Non-pigmented ciliary epithelial cell (primary cell): Measurements from ENCODE around the gene AP5Z1.
A peak's percentile ranks its signal among the peaks of the same experiment; 100 is the strongest.

Experiments
- DNase-seq: peaks from one replicate; pipeline ENCODE4 v3.0.0-alpha.2; 2010; ENCODE audit warnings: low read depth

Gene AP5Z1, protein sequence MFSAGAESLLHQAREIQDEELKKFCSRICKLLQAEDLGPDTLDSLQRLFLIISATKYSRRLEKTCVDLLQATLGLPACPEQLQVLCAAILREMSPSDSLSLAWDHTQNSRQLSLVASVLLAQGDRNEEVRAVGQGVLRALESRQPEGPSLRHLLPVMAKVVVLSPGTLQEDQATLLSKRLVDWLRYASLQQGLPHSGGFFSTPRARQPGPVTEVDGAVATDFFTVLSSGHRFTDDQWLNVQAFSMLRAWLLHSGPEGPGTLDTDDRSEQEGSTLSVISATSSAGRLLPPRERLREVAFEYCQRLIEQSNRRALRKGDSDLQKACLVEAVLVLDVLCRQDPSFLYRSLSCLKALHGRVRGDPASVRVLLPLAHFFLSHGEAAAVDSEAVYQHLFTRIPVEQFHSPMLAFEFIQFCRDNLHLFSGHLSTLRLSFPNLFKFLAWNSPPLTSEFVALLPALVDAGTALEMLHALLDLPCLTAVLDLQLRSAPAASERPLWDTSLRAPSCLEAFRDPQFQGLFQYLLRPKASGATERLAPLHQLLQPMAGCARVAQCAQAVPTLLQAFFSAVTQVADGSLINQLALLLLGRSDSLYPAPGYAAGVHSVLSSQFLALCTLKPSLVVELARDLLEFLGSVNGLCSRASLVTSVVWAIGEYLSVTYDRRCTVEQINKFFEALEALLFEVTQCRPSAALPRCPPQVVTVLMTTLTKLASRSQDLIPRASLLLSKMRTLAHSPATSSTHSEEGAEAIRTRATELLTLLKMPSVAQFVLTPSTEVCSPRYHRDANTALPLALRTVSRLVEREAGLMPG

DNA sequence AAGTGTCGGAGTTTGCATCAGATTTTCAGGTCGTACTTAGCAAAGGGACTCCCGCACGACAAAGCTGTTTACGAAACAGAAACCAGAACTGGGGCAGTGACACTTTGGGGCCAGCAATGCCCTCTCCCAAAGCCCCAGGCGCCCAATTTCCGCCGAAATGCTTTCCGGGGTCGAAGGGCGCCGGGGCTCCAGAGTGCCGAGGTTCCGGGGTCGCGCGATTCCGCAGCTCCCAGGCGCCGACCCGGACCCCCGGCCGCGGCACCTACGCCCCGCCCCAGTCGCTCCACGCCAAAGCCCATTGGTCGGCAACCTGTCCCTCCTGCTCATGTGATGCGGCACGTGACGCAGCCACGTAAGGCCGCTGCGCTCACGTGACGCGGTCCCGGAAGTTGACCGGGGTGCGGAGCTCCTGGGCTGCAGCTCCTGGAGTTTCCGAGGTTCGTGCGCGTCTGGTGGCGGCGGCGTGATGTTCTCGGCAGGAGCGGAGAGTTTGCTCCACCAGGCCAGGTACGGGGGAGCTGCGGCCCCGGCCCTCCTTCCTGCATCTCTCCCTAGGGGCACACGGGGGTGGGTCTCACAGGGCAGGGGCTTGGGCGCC is at the start of gene AP5Z1:
Gene AP5Z1, plus strand, starts transcription at position 374 of the 598 bp plus-strand sequence. Its CDS starts 93 bp downstream, at position 467.
- peak; percentile 80 for DNase-seq

DNA sequence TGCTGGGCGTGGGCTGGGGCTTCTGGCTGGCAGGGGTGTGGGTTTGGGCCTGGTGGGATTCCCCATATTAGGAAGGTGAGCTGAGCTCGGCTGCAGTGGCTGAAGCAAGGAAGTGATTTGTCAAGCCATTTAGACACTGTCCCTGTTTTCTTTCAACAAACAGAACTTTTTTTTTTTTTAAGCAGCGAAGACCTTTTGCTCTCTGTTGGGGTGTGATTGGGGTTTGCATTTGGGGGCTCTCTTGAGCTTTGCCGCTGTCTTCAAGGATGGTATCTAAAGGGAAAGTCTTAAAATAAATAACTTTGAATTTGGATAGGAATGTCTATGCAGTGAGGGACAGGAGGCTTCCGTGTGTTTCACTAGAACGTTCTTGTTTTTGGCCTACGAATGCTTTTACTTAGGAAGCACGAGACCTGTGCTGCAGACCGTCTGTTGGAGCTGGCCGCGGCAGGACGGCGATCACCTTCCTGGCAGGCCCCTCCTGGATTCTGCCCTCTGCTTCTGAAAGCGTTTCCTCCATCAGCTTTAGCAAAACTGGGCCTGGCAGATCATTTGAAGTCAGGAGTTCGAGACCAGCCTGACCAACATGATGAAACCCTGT is 49.5 kb upstream of the AP5Z1 start:
- no peak for DNase-seq

DNA sequence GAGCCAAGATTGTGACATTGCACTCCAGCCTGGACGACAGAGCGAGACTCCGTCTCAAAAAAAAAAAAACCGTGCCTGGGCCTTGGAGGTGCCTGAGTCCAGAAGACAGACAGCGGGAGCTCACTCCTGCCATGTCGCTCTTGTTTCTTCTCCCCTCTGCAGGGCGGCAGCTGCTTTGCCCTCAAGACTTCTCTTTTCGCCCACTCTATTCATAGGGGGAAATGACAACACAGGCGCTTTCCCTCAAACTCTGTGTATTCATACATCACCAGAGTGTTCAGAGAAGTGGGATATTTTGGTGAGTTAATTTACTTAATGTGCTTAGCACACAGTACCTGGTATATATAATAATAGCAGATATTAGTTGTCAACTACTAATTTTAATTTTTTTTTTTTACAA is 48.9 kb upstream of the AP5Z1 start:
- DNase-seq, result no peak

DNA sequence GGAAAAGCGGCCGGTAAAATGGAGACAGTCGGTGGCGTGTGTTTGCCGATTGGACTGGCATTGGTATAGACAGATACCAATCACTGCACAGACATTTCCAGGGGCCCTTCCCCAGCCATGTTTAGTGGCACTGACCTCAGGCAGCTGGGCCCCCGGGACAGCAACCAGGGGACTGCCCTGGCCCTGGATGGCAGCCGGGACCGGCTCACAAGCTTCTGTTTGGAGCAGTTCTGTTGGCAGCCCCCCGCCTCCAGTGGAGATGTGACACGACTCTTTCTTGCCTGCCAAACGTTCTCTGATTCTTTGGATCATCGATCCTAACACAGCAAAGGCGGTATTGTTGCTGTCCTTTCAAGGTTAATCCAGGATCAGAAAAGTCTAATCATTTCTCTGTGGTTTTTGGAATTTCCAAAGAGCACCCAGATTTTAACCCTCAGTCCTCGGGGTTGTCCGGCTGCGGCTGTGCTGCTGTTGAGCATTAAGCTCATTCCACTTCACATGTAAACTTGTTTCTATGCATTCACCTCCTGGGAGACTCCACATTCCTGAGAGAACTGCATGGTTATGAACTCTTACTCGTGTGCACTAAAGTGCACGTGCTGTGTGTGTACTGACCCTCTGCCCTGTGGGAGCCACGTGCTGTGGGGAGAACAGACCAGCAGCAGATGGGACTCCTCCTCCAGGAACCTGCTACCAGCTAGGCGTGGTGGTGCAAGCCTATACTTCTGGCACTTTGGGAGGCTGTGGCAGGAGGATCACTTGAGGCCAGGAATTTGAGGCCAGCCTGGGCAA is 47.3 kb upstream of the AP5Z1 start:
- DNase-seq, result no peak

DNA sequence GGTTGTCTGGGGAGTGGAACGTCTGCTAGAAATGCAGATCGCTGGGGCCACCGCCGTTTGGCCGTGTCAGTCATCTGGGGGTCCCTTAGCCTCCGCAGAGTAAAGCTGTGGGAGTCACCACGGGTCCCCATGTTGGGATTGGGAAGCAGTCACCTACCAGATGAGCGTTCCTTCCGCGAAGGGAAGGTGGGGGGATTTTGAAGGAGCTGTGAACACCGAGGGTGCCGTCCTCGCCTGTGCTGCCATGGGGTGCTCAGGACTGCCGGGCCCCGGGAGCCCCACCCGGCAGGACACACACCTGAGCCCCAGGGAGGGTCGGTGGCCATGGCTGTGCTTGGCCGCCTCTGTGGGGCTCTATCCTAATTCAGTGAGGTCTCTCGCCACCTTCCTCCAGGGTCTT is 46.2 kb upstream of the AP5Z1 start:
- DNase-seq, result no peak

DNA sequence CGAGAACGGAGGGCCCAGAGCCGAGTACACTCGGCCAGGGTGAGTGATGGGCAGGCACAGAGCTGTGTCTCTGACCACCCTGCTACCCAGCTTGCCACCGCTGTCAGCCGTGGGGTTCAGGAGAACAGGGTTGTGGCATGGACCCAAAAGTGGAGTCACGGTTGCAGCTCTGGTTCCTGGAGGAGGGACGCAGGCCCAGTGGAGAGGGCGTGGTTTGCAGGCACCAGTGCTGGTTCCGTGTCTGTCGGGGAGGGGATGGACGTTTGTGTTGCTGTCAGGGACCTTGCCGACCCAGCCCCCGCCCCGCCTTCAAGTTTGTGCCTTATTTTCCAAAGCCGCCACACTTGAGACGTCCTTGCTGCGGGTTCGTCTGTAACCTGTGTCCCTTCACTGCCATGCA is 45.1 kb upstream of the AP5Z1 start:
- DNase-seq, result no peak

DNA sequence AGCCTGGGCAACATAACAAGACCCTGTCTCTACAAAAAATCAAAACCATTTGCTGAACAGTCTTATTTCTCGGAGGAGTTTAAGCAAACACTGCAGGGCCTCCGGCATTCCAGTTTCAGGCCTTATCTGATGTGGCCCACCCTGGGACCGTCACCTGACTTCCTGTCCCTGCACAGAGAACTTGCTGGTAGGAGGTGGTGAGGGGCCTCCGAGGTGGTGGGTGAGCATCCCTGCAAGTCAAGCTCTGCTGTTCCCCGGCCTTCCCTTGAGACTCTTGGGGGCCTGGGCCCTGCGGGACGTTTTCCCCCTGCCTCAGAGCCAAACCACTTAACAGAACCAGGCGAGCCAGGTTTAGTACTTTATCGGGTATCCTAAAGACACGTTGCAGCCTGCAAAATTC is 44.5 kb upstream of the AP5Z1 start:
- DNase-seq, result no peak

DNA sequence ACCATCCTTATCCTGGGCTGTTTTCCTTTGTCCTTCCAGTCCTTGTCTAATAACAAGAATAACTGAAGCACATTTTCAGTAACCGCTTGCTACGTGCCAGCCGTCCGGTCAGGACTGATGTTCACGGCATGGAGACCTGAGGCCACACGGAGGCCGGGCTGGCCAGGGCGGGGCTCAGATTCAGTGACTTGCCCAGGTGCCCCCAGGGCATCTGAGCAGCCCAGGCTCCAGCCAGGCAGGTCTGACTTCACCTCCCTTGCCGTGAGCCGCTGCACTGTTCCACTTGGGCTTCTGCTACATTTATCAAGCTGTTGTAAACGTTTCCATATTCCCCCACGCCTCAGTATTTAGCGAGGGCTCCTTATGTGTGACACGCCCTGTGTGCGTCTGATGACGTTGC is 43.6 kb upstream of the AP5Z1 start:
- DNase-seq, result no peak

DNA sequence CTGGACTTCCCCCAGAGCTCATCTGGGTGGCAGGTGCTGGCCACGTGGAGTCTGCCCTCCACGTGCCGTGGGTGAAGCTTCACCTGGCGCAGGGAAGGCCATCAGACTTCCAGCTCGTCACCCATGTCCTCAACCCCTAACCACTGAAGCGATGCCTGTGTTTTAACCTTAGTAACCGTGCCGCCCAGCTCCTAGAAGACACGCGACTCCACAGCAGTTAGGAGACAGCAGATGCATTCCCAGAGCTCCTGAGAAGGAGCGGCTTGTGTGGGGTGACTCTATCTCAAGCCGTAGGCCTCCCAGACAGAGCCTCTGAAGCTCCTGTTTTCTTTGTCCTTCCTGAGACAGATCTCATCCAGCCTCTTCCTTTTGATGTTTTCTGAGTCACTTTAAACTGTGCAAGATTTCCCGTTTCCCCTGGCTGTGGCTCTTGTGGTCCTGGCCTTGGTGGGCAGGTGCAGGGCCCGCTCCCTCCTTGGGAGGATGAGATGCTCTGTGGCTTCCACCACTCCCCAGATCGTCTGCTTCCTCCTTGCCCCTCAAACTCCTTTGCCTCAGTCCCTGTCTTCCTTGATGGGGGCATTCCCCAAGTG is 41.4 kb upstream of the AP5Z1 start:
- no peak for DNase-seq

DNA sequence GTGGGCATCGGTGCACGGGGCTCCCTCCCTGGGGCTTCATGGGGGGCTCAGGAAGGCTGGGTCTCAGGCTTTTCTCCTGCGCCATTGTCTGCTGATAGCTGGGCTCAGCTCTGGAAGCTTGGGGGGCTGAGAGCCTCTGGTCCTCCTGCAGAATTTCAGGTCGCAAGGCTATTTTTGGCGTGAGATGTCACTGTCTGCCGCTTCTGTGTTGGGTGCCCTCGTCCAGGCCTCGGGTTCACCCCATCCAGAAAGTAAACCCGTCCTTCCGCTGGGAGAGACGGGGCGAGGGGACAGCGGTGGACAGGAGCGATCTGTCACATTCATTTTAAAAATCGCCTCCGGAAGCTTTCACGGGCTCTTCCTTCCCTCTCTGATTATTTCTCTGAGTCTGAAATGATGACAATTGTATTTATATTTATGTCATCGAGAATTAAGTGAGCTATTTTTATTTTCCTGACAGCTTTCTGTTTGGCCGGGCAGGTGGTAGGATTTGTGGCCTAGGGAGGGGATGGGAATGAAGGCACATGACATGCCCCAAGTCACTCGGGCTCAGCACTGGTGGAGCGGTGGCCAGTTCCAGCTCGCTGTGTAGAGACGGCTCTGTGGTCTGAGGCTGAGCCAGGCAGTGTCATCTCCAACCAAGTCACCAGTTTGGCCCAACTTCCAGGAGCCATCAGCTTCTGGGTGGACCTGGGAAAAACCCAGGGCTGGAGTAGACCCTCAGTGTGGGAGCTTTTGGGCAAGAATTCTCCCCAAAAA is 40.7 kb upstream of the AP5Z1 start:
- DNase-seq, result no peak

DNA sequence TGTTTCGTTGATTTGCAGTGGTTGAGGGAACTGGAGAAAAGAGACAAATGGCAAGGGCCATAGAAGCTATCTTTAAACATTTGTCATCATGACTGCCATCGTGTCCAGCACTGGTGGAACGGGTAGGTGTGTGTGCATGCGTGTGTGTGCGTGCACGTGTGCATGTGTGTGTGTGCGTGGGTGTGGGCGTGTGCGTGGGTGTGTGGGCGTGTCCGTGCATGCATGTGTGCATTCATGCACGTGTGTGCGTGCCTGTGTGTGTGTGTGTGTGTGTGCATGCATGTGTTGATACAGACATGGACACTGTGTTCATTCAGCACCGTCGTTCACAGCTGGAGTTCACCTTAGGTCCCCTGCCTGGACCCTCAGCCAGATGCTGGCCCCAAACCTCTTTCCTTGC is 38.1 kb upstream of the AP5Z1 start:
- DNase-seq, result no peak

DNA sequence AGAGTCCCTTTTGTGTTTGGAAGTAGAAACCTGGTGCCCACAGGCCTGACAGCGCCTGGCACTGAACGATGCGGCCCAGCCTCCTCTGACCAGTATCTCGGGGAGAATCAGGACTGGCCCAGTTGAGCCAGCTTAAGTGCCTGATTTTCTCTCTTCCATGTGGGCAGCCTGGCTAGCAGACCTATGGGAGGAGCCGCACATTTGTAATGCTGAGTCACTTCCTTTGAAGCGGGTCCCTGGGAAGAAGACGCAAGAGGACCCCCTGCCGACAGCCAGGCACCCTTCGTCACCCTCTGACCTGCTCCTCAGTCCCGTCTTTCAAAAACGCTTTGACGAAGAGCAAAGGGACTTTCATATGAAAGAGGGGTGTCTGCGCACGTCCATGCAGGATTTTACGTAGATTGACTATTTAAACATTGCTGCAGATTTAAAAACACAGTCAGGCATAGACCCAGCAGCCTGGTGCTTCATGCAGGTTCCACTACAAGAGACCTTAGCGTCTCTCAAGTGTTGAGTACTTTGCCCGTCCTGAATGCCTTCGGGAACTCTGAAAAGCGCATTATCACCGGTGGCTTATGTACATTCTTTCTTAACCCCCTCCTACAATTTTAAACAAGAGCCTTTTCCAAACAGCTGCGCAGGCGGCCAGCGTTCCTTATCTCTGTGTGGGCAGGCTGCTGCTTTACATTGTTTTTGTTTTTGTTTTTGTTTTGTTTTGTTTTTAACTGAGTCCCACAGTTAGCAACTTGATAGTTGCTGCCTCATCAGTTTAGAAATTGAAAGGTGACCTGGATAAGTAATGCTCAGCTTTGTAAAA is 36.5 kb upstream of the AP5Z1 start:
- DNase-seq, result peak; percentile 51

DNA sequence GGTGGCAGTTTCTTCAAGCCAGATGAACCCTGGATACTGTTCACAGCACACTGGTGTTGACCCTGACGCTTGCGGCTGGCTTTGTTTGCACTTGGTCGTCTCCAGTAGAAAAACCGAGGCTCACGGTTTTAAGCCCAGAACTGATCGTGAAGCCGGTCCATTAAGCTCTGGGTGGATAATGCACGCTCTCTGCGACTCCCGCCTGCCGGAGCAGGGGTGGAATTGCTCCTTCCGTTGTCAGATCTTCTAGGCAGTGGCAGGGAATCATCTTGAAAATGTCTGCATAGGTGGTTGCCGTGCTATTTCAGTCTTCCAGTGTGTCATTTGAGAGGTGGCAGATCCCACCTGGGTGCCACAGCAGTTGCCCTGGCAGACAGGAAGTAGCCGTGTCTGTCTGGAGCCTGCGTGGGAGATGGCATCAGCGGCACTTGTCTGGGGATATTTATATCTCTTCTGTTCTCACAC is 35.9 kb upstream of the AP5Z1 start:
- no peak for DNase-seq

DNA sequence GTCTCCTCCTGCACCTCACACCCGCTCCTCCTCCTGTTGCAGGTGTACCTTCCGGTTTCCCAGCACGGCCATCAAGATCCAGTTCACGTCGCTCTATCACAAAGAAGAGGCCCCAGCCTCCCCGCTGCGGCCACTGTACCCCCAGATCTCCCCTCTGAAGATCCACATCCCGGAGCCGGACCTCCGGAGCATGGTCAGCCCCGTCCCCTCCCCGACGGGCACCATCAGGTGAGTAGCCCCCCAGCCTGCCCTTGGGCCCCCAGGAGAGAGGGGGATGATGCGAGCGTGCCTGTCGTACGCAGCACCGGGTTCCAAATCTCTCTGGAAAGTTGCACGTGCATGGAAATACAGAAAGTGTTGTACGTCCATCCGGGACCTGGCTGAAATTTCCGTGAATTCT is 34.6 kb upstream of the AP5Z1 start:
- DNase-seq, result no peak

DNA sequence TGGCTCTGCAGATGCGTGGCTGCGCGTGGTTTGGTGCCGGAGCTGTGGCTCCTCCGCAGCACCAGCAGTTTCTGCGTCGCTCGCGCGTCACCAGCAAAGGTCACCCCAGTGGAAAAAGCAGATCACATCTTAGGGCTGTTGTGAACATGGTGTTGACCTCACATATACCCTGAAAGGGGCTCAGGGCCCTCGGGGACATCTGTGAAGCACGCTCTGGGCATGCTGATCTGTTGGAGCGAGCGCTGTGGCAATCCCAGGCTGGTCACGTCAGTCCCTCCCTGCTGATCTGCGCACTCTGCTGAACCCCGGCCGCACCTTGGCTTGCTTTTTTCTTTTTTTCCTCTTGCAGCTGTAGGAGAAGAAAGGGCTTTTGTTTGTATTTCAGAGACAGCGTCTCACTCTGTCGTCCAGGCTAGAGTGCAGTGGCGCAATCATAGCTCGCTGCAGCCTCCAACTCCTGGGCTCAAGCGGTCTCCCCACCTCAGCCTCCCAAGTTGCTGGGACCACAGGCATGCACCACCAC is 33.3 kb upstream of the AP5Z1 start:
- no peak for DNase-seq

DNA sequence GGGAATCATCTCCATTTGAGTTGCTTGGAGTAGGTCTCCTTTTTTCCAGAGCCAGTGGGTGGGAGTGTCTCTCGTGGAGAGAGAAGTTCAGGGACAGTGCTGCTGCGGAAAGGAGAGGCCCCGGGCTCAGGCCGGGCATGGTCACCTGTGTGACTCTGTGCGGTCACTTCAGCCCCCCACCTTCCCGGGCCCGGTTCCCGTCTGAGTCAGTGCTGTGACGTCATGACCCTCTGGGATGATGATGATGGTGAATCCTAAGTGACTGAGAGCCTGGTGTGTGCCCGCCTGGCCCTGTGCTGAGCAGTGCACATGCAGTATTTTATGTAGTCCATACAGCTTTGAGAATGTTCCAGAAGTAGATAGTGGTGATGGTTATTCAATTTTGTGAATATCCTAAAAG is 32.6 kb upstream of the AP5Z1 start:
- no peak for DNase-seq

DNA sequence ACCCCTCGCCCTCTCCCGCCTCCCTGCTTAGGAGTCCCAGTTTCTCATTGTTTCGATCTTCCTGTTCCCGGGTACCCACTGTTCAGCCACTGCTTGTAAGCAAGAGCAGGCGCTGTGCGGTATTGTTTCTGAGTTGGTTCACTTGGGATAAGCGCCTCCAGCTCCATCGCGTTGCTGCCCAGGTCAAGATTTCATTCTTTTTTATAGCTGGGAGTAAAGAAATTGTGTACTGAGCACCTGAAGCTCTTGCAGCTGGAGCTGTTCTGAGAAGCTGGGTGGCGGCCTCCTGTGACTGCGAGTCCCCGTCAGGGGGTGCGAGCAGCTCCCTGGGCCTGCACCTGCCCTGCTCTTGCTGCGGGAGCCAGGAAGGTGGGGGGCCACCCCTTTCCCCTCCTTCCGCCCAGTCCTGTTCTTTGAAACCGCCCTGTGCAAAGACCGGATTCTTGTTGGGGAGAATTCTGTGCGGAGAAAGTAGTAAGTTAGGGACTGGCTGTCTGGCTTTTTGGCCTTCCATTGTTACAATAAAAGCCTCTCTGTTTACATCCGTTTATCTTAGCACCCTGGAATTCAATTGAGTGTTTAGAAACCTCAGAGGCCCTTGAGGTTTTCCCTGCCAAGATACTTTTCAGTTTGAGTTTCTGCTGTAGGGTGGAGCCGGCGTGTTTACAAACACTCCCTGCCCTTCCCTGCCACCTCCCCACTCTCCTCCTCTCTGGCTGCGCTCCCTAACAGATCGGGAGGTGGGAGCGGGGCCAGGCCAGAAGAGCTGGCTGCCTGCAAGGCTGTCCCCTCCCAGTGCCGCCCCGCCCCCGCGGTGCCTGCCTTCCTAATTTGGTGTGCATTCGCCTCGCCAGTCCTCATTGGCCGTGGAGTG is 30.8 kb upstream of the AP5Z1 start:
- DNase-seq, result peak; percentile 97

DNA sequence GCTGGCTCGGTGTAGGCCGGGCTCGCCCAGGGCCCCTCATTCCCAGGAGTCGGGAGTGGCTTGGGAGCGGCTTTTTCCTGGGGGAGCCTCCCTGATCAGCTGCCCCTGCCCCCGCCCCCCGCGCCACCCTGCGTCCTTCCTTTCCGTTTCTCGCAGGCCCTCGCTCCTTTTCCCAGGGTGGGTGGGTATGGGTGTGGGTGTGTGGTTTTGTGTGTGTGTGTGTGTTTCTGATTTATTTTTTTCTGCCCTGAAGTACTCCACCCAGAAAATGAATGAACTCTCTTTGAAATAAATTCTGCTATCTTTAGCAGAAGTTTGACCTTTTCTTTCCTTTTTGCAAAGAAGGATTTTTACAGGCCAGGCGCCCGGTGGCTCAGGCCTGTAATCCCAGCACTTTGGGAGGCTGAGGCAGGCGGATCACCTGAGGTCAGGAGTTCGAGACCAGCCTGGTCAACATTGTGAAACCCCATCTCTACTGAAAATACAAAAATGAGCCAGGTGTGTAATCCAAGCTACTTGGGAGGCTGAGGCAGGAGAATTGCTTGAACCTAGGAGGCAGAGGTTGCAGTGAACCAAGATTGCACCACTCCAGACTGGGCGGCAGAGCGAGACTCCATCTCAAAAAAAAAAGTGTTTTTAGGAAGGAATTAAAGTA is 30.0 kb upstream of the AP5Z1 start:
- DNase-seq, result no peak
